NCI-H1930 (cell line): Measurements from ENCODE around the gene DNASE1L2.
"Not testable (repeated sequence)": the region's sequence is repeated elsewhere in the genome, so short reads cannot be mapped to it uniquely, and the experiment has no call there.

Source experiments
- DNase-seq, 2 experiments: peaks; one replicate each; lab custom pipeline; 2025; lab: John Stamatoyannopoulos, UW

The DNASE1L2 gene

DNA sequence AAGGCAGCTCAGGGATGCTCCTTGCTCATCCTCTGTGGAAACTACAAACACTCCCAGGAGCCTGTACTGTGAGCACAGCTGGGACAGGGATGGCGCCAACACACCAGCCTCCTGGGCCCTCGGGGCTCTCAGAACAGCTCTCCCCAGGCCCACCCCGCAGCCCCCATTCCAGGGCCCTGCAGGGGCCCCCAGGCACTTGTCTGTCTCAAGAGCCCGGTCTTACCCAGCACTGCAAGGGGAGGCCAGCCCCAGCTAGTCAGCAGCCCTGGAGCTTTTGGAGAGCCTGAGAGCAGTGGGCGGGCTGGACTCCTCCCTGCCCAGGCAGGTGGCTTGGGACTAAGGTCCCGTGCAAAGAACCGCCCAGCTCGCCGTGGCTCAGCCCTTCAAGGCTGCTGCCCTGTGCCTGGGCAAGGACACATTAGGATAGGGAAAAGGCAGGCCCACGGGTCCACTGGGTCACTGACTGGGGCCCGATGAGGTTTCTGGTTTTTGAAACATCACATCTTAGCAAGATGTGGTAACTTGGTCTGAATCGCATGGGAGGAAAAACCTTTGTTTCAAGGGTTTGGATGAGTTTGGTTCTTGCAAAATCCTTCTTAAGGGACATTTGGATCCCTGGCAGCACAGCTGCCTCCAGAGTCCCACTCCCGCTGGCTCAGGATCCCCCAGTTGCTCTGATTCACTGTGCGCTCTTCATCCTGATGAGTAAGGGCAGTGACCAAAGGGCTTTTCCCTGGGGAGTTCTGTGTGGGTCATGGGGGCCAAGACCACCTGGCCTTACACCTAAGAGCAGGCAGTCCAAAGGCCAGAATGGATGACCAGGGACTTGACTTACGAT, 2.8 kb downstream of the DNASE1L2 start:
- DNase-seq, result no peak

DNA sequence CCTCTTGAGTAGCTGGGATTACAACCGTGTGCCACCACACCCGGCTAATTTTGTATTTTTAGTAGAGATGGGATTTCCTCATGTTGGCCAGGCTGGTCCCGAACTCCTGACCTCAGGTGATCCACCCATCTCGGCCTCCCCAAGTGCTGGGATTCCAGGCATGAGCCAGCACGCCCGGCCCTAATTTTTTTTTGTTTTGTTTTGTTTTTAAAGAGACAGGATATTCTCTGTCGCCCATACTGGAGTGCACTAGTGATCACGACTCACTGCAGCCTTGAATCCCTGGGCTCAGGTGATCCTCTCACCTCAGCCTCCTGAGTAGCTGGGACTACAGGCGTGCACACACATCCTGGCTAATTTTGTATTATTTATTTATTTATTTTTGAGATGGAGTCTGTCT, 4.1 kb downstream of the DNASE1L2 start:
- not testable (repeated sequence) for DNase-seq

DNA sequence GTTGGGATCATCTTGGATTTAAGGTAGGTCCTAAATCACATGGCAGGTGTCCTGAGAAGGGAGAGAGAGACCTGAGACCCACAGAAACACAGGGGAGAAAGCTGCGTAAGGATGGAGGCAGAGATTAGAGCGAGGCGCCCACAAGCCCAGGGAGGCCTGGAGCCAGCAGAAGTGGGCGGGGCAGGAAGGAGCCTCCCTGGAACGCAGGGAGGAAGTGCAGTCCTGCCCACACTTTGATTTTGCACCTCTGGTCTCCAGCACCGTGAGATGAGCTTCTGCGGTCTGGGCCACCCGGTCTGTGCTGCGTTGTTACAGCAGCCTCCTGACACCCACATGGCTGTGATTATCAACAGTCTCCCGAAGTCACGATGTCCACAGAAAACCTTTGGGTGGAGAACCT, 6.4 kb downstream of the DNASE1L2 start:
- no peak for DNase-seq

DNA sequence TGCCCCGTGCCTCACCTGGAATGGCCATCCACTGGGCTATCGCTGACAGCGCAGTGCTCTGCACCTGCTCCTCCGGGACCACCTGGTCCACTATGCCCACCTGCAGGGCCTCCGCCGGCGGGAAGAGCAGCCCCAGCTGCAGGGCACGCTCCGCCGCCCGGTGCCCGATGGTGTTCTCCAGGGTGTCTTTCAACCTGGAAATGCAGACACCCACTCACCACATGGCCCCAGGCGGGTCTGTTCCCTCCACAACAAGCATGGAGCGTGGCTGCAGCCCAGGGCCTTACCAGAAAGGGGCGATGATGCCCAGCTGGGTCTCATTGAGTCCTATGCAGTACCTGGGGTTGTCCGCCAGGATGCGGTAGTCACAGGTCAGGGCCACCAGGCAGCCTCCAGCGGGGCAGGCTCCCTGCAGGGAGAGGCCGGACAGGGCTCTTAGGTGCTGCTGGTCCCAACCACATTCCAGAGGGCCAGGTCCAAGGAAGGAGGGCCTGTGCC, 6.8 kb downstream of the DNASE1L2 start:
- no peak for DNase-seq

DNA sequence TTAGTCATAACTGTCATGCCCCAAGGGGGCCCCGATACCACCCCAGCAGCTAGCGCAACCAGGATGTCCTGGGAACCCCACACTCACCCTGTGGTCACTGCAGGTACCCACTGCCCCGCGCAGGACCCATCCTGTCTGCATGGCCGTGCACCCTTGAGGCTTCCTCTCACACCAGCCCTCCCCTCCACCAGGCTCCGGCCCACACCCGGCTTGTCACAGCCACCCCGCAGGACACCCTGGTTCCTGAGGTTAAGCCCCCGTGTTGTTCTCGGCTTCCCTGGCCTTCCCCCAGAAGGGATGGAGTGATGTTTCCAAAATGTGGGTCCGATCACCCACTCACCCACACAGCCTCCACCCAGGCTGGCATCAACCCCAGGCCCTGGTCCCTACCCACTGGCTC, 7.5 kb downstream of the DNASE1L2 start:
- DNase-seq, result no peak

DNA sequence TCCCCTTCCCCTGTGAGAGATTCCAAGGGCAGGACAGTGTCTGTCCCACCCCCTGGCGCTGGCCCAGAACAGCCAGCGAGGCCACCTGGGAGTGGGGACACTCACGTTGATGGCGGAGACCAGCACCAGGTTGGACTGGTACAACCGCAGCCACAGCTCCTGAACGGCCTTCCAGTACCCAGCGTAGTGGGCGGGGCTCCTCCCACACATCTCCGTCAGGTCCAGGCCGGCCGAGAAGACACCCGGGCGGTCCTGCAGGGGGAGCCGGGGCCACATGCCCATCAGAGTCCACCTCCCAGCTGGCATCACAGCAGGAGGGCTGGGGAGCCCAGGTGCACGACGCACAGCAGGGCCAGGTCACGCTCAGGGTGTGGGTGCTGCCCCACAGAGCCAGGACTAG, 8.1 kb downstream of the DNASE1L2 start:
- peak in 1 of 2 experiments; percentile 29 for DNase-seq

DNA sequence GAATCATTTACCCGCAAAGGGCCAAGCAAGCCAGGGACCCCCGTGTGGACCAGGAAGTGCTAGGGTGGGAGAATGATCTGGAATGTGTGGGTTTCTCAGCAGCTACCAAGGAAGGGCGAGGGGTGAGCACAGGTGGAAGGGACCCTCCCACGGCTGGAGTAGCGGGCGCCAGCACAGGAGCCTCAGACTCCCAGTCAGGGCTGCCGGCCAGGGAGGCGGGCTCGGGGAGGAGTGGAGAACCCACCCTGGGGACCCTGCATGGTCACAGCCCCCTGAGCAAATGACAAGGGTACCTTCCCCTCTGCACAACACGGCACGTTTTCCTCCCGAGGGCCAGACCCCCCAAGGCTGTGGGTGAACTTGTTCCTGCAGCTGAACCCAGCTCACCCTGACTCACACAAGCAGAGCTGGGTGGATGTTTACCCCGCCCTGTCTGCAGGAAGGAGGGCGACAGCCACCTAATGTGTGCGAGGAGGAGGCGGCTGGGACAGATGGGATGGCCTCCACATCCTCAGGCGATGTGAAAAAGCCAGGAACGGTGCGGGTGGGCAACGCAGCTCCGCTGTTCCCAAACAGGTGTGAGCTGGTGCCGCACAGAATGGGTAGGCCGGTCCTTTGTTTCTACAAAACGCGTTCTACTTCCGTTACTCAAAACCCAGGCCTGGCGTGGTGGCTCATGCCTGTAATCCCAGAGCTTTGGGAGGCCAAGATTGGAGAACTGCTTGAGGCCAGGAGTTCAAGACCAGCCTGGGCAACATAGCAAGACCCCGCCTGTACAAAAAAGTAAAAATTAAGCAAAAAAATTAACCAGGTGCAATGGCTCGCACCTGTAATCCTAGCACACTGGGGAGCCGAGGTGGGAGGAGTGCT, 8.9 kb downstream of the DNASE1L2 start:
- DNase-seq, result no peak

DNA sequence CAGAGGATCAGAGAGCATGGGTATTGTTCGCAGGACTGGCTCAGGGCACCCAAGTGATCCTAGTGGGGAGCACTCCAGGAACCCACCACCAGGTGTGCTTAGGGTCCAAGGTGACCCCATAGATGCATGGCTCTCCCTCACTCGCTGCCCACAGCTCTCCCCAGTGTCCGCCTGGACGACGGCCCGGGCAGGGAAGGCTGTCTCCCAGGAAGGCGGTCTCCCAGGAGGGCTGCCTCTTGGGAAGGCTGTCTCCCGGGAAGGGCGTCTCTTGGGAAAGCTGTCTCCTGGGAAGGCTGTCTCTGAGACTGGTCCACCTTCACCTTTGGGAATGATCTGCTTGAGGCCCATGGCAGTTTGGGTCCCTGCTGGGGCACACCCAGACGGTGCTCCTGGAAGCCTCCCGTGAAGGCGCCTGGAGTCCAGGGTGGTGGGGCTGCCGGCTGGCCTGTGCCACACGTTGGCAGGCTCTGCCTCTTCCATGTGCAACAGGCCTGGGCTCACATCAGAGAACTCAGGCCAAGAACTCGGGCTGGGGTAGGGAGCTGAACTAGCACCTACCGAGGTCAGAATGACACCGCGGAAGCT, 10.1 kb downstream of the DNASE1L2 start:
- DNase-seq, result no peak

DNA sequence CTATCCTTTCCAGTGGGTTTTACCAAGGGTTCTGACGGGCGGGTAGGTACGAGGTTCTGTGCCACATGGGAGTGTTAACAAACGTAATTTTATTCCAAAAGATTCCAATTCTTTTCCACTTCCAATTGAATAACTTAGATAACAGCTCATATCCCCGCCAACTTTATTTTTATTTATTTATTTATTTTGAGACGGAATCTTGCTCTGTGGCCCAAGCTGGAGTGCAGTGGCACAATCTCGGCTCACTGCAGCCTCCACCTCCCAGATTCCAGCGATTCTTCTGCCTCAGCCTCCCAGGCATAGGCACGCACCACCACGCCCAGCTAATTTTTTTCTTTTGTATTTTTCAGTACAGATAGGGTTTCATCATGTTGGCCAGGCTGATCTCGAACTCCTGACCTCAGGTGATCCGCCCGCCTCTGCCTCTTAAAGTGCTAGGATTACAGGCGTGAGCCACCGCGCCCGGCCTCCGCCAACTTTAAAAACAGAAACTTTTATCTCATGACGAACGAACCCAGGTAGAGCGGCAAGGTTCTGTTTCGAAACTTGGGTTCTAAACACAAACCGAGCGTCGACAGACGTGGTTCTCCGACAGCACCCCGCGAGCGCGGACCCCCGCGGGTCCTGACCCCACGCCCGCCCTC, 14.5 kb downstream of the DNASE1L2 start:
- DNase-seq, result no peak

DNA sequence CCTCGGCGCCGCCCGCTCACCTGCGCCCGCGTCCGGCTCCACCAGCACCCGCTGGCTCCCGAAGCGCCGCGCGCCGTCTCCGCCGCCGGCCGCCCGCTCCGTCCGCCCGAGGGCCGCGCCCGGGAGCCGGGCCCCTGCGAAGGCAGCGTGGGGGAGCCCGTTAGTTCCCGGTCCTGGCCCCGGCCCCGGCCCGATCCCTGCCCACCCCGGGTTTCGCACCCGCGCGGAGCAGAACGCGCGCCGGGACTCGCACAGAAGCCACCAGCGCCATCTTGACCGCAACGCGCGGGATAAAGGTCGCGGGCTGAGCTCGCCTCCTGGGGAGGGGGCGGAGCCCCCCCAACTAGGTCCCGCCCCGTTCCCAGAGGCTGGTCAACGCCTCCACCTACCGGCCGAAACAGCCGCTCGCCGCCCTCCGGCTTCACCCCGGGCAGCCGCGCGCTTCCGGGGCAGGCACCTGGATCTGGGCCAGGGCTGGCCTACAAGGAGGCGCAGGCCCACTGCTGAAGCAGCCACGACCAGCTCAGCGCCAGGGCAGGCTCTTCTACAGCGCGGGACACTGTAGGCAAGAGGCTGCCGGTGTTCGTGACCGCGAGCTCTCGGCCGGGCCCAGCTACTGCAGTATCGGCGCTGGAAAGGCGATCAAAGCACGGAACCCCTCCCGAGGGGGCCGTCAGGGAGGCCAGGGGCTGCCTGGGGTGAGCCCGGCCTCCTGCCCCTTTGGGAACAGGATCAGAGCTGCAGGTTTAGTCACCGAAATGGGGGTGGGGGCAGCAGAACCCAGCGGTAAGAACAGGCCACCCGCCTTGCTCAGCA, 15.3 kb downstream of the DNASE1L2 start, which contains the start of gene ECI1:
TSS of gene ECI1 (minus strand) at position 292 of the 816 bp plus-strand sequence. CDS start at position 271, 21 bp downstream.
- peak; percentile 93 to 96 for DNase-seq

DNA sequence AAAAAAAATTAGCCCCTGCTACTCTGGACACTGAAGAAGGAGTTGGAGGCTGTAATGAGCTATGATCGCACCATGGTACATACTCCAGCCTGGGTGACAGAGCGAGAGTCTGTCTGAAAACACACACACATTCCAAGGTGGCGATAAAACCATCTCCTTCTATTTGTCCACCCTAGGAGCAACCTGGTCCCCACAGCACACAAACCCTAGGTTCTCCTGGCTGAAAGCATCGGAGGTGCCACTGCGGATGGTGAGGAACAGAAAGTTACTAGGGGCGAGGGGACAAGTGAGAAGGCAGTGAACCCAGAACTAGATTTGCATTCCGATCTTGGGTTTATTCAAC, 16.5 kb downstream of the DNASE1L2 start:
- no peak for DNase-seq

DNA sequence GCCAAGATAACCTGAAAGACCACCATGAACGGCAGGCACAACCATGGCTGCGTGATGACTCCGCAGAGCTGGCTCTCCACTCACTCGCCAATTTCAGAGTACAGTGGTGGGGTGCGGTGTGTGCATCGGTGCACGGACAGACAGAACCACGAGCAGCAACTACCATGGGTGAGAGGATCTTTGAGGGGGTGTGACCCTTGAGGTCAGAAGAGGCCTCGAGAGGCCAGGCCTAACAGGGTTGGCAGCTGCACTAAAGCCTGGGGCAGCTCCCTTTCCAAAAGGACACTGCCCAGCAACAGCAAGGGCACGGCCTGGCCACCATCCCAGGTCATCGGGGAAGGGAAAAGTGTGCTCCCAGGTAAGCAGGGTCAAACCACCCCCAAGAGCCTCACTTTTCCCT, 17.0 kb downstream of the DNASE1L2 start:
- no peak for DNase-seq

DNA sequence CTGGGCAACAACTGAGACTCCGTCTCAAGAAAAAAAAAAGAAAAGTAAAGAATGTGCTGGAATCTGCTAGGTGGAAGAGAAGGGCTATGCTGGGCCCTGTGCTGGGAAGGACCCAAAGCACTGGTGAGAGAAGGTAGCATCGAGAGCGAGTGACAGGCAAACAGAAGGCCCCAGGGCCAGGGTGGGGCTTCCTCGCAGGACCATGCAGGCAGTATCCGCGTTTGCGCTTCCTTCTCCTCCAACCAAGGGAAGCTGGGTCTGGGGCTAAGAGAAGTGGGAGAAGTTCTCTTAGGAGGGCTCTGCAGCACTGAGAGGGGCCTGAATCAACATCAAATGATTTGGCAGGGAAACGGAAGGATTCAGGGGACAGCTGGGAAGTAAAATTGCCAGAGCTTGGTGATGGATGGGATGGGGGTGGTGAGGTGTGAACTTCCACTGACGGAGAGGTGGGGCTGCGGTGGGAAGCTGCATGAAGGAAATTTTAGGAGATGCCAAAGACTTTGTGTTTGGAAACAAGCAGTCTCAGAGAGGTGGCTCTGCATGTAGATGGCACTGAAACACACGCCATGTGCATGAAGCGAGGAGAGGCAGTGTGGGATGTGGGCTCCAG, 20.4 kb downstream of the DNASE1L2 start:
- no peak for DNase-seq

DNA sequence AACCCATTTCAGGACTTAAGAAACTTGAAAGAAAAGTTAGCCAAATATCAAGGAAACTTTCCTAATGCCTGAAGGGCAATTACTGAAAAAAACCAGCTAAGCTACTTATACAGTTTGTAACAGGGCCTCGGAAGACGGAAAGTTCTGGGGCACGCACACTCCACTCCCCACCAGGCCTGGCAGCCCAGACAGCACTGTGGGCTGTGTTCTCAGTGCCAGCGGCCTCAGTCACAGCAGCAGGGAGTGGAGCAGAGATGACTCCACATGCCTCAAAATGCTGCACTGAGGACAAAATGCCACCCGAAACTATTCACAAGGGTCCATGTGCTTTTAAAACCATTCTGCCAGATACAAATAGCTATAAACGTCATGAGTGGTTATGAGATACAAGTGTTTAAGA, 21.5 kb downstream of the DNASE1L2 start:
- DNase-seq, result no peak

DNA sequence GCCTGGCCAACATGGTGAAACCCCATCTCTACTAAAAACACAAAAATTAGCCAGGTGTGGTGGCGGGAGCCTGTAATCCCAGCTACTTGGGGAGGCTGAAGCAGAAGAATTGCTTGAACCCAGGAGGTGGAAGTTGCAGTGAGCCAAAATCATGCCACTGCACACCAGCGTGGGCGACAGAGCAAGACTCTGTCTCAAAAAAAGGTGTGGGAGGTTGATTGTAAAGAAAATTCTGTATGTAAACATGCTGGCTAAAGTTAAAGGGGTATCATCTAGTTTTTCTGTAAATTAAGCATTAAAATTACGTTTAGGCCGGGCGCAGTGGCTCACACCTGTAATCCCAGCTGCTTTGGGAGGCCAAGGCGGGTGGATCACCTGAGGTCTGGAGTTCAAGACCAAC, 22.3 kb downstream of the DNASE1L2 start:
- DNase-seq, result not testable (repeated sequence)

DNA sequence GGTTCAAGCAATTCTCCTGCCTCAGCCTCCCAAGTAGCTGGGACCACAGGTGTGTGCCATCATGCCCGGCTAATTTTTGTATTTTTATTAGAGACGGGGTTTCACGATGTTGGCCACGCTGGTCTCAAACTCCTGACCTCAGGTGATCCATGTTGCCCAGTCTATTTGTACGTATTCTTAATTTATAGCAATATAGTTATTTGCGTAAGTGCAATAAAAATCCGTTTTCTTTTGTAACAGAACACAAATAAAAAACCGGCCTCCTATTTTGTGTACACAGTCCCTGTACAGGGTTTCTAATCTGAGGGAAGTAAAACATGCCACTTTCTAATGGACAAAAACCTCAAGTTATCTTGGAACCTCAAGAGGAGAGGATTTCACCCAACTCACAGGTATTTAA, 24.0 kb downstream of the DNASE1L2 start:
- DNase-seq, result no peak

DNA sequence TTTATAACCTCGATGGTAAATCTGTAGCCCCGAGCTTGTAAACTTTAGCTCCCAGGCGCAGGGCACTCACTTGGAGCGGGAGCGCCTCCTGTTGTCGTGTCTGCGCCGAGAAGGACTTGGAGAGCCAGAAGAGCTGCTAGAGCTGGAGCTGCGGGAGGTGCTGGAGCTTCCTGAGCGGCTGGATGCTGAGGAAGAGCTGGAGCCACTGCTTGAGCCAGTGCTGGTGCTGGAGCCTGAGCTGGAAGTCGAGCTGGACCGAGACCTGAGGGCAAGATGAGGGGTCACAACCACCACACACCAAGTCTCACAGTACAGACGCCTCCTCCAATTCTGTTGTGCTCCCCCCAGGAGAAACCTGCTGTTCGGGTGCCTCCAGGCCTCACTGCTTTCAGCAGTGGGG, 26.8 kb downstream of the DNASE1L2 start:
- DNase-seq, result not testable (repeated sequence)

DNA sequence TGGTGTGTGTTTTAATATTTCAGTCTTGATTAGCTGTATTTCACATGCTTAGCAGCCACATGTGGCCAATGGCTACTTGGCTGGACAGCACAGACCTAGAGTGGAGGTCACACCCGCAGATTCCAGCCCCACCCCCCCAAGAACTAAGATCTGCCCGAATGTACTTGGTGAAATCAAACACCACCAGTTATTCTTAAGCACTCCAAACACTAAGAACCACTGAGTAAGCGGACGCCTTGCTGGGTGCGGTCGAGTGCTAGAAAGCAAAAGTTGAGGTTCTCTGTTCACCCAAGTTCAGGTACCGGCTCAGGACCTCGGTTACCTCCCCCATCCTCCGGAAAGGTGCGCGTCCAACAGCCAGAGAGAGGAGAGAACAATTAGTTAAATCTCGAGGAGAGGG, 30.6 kb downstream of the DNASE1L2 start:
- DNase-seq, result not testable (repeated sequence)

DNA sequence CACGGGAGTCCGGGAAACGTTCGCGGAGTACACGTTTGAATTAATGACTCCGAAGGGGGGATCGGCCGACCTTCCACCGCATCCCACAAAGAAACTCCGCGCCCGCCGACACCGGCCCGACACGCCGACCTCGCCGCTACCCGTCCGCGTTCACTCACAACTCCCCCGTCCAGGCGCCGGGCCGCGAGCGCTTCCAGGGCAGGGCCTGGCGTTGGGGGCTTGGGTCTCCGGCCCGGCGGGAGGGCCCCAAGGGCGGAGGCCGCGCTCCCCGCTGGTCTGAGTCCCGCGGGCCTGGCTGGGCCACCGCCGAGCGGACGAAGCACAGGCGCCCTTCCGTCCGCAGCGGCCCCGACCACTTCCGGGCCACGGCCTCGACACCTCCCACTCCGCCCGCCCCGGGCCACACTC, 31.3 kb downstream of the DNASE1L2 start:
- DNase-seq, result peak in 1 of 2 experiments; percentile 73

DNA sequence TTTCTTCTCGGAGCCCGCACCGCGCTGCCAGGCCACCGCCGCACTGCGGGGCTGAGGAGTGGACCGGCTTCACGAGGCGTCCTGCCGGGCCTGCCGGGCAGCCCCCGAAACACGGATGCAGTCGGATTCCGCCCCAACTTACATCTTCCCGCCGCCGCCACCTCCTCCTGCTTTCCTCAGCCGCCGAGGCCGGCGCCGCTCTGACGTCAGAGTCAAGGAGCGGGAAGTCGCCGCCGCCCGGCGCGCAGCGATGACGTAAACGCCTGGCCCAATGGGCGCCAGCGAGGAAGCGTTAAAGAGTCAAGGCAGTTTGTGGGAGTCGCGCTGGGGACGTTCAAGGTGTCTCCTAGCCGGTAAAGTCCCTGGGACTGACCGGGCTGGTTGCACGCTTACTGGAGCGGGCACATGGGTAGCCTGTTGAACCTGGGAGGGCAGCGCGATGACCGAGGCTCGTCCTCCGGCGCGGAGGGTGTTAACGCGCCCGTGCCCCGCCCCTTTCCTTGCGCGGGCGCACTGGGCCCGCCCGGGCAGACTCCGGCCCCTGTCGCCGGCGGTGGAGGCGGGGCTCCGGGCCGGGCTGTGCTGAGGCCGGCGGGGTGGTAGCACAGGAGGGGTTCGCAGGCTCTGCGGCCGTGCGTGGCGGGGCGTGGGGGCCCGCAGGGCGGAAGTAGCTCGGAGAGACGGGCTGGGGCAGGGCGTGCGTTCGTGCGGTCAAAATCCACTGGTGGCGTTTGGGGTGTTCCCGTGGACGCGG, 31.8 kb downstream of the DNASE1L2 start, which contains the start of gene RNPS1:
TSS of gene RNPS1 (minus strand) at position 214 of the 754 bp plus-strand sequence. CDS start 3,483 bp downstream, outside the sequence.
- DNase-seq, result peak; percentile 91 to 98
